ENCODE results near the gene IGSF3.
"Not testable (repeated sequence)": the region's sequence is repeated elsewhere in the genome, so short reads cannot be mapped to it uniquely, and the experiment has no call there.

Gene IGSF3

GRCh38 chr1:116596742-116597307, 70.7 kb downstream of the IGSF3 start:
- DNase-seq (ENCODE audit: low read depth): not testable (repeated sequence)

- peak; percentile 34 for DNase-seq (ENCODE audit: low read depth)
Observed at GRCh38 chr1:116595946-116596741, 71.4 kb downstream of the IGSF3 start.

GRCh38 chr1:116595065-116595840, 72.3 kb downstream of the IGSF3 start:
- DNase-seq (ENCODE audit: low read depth): peak; percentile 26

- DNase-seq (ENCODE audit: low read depth): not testable (repeated sequence)
Observed at GRCh38 chr1:116593977-116594376, 73.6 kb downstream of the IGSF3 start.

GRCh38 chr1:116593401-116593800, 74.1 kb downstream of the IGSF3 start:
- DNase-seq (ENCODE audit: low read depth): not testable (repeated sequence)

- not testable (repeated sequence) for DNase-seq (ENCODE audit: low read depth)
Observed at GRCh38 chr1:116591951-116592605, 75.5 kb downstream of the IGSF3 start.

GRCh38 chr1:116591006-116591950, 76.3 kb downstream of the IGSF3 start:
- DNase-seq (ENCODE audit: low read depth): peak; percentile 10

GRCh38 chr1:116590359-116591005, 77.1 kb downstream of the IGSF3 start:
- DNase-seq (ENCODE audit: low read depth): not testable (repeated sequence)

GRCh38 chr1:116589101-116589735, 78.3 kb downstream of the IGSF3 start:
- DNase-seq (ENCODE audit: low read depth): not testable (repeated sequence)

- no peak for DNase-seq (ENCODE audit: low read depth)
Observed at GRCh38 chr1:116587501-116588227, 79.9 kb downstream of the IGSF3 start.

GRCh38 chr1:116586741-116587143, 80.8 kb downstream of the IGSF3 start:
- no peak for DNase-seq (ENCODE audit: low read depth)

GRCh38 chr1:116585886-116586285, 81.6 kb downstream of the IGSF3 start:
- no peak for DNase-seq (ENCODE audit: low read depth)

- no peak for DNase-seq (ENCODE audit: low read depth)
Observed at GRCh38 chr1:116581323-116581885, 86.1 kb downstream of the IGSF3 start.

- no peak for DNase-seq (ENCODE audit: low read depth)
Observed at GRCh38 chr1:116580446-116581322, 86.8 kb downstream of the IGSF3 start.

- DNase-seq (ENCODE audit: low read depth): no peak
Observed at GRCh38 chr1:116579259-116579875, 88.2 kb downstream of the IGSF3 start.

- DNase-seq (ENCODE audit: low read depth): no peak
Observed at GRCh38 chr1:116578581-116578980, 89.0 kb downstream of the IGSF3 start.

GRCh38 chr1:116577759-116578314, 89.7 kb downstream of the IGSF3 start:
- no peak for DNase-seq (ENCODE audit: low read depth)

All from iris pigment epithelial cell (primary cell).